MM.1S (cell line): ENCODE data around the gene ZIM2.

ENCODE experiments used
- CTCF ChIP-seq: fragments of 300-600 bp; sonication (generic); IDR thresholded peaks from 2 replicates; pipeline ENCODE4 v1.5.1; 2016; ENCODE audit warnings: antibody characterized with exemption, low read length, mixed read lengths
- EZH2 ChIP-seq: fragments of 300-600 bp; sonication (generic); optimal IDR thresholded peaks from 2 replicates; pipeline ENCODE3; 2017; ENCODE audit warnings: low read depth, mild to moderate bottlenecking, antibody characterized with exemption, low read length, mixed read lengths
- EZH2phosphoT487 ChIP-seq: fragments of 300-600 bp; sonication (generic); IDR thresholded peaks from 2 replicates; pipeline ENCODE4 v1.6.1; 2018; ENCODE audit warnings: antibody characterized with exemption, low read length

DNA sequence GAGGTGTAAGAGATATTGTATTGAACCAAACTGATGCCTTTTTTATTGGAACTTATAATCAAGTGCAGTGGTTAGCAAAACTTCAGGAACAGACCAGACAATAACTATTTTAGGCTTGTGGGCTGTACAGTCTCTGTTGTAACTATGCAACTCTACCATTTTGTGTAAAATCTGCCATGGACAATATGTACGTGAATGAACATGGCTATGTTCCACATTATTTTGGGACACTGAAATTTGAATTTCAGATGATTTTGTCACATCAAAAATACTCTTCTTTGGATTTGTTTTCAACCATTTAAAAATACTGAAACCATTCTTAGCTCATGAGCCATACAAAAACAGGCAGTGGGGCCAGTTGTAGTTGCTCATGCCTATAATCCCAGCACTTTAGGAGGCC, 27.9 kb upstream of the ZIM2 start:
- TF ChIP-seq CTCF (no peak), EZH2 (no peak), EZH2phosphoT487 (no peak)
